Mesendoderm (in vitro differentiated cells): Measurements from ENCODE around the gene PRPF39.

Experiments
- DNase-seq: peaks from one replicate; pipeline ENCODE4 v3.0.0; 2013
- H2AK5ac ChIP-seq: 2 replicates; pipeline ENCODE4 v1.6.1; 2013; ENCODE audit warnings: low read length, inconsistent platforms
- H2BK120ac ChIP-seq: 2 replicates; pipeline ENCODE4 v1.6.1; 2013; ENCODE audit warnings: low read depth, mild to moderate bottlenecking, low read length, moderate library complexity, mixed read lengths
- H2BK15ac ChIP-seq: replicated peaks from 2 replicates; pipeline ENCODE4 v1.6.1; 2013; ENCODE audit warnings: low read depth, mild to moderate bottlenecking, moderate library complexity
- H2BK5ac ChIP-seq: 2 replicates; pipeline ENCODE4 v1.6.1; 2013; ENCODE audit warnings: low read length, inconsistent platforms
- H3K18ac ChIP-seq: 2 replicates; pipeline ENCODE4 v1.6.1; 2013; ENCODE audit warnings: mild to moderate bottlenecking, low read length, mixed read lengths
- H3K23ac ChIP-seq: one replicate; pipeline ENCODE4 v1.6.1; 2013; ENCODE audit warnings: low read length
- H3K27ac ChIP-seq: 2 replicates; pipeline ENCODE4 v1.5.1; 2013; ENCODE audit warnings: low read depth, mild to moderate bottlenecking, inconsistent platforms, low read length, moderate library complexity
- H3K27me3 ChIP-seq: 2 replicates; pipeline ENCODE4 v1.6.1; 2013; ENCODE audit warnings: low read length, control low read depth, mild to moderate bottlenecking, inconsistent platforms; ENCODE audit not compliant: insufficient read depth, poor library complexity
- H3K36me3 ChIP-seq: 2 replicates; pipeline ENCODE4 v1.6.1; 2013; ENCODE audit warnings: low read length, inconsistent platforms; ENCODE audit not compliant: control insufficient read depth, insufficient read depth
- H3K4ac ChIP-seq: one replicate; pipeline ENCODE4 v1.6.1; 2013; ENCODE audit warnings: low read depth, mild to moderate bottlenecking, low read length, moderate library complexity
- H3K4me1 ChIP-seq: 2 replicates; pipeline ENCODE4 v1.6.1; 2013; ENCODE audit warnings: low read depth, low read length, inconsistent platforms; ENCODE audit not compliant: control insufficient read depth
- H3K4me2 ChIP-seq: 2 replicates; pipeline ENCODE4 v1.6.1; 2013; ENCODE audit warnings: low read length
- H3K4me3 ChIP-seq: 2 replicates; pipeline ENCODE4 v1.5.1; 2013; ENCODE audit warnings: mild to moderate bottlenecking, low read length
- H3K56ac ChIP-seq: one replicate; pipeline ENCODE4 v1.6.1; 2013; ENCODE audit warnings: low read length
- H3K79me1 ChIP-seq: 2 replicates; pipeline ENCODE4 v1.6.1; 2013; ENCODE audit warnings: low read length, inconsistent platforms
- H3K79me2 ChIP-seq: 2 replicates; pipeline ENCODE4 v1.6.1; 2013; ENCODE audit warnings: mild to moderate bottlenecking, low read length; ENCODE audit not compliant: control insufficient read depth, insufficient read depth
- H3K9ac ChIP-seq: 2 replicates; pipeline ENCODE4 v1.6.1; 2013; ENCODE audit warnings: low read length, inconsistent platforms
- H4K5ac ChIP-seq: one replicate; pipeline ENCODE4 v1.6.1; 2013; ENCODE audit warnings: low read length
- H4K8ac ChIP-seq: one replicate; pipeline ENCODE4 v1.6.1; 2013; ENCODE audit warnings: low read depth, mild to moderate bottlenecking, control low read depth, low read length, moderate library complexity
- whole genome bisulfite sequencing: extraction: QIAGEN DNeasy Blood & Tissue Kit; methylation state at CpG from one replicate; pipeline ENCODE4 v1.1.7; 2013; ENCODE audit warnings: low lambda C conversion rate, missing lambda C conversion rate; ENCODE audit not compliant: insufficient coverage; ENCODE audit errors: extremely low coverage; 5-methylcytosine and 5-hydroxymethylcytosine counted together

Gene PRPF39

GRCh38 chr14:45041641-45042040, 42.3 kb upstream of the PRPF39 start:
- no peak for DNase-seq
- H3K27ac ChIP-seq = no peak overlapping the region
- no peak overlapping the region for H2BK15ac ChIP-seq
- H3K18ac ChIP-seq = no peak overlapping the region
- H3K4me1 ChIP-seq = no peaks in the 10 kb centered on the region
- no CpG with 5 or more reads among the region's 5 CpGs for WGBS
- H3K9ac ChIP-seq = no peak overlapping the region
- H3K23ac ChIP-seq = no peak overlapping the region
- H3K4me3 ChIP-seq = no peak overlapping the region
- H2AK5ac ChIP-seq = no peak overlapping the region
- H2BK120ac ChIP-seq = no peak overlapping the region
- H3K79me1 ChIP-seq = no peaks in the 10 kb centered on the region
- H3K36me3 ChIP-seq = no peaks in the 10 kb centered on the region
- H3K4ac ChIP-seq = no peak overlapping the region
- H4K5ac ChIP-seq = no peak overlapping the region
- H3K79me2 ChIP-seq = no peaks in the 10 kb centered on the region
- H4K8ac ChIP-seq = no peak overlapping the region
- H3K56ac ChIP-seq = no peak overlapping the region
- H2BK5ac ChIP-seq = no peak overlapping the region
- no peak overlapping the region for H3K4me2 ChIP-seq
- H3K27me3 ChIP-seq = no peaks in the 10 kb centered on the region

GRCh38 chr14:45044638-45045037, 39.3 kb upstream of the PRPF39 start:
- no peak overlapping the region for H3K9ac ChIP-seq
- H2AK5ac ChIP-seq = no peak overlapping the region
- H3K27ac ChIP-seq = no peak overlapping the region
- no peak overlapping the region for H4K8ac ChIP-seq
- no peak overlapping the region for H3K23ac ChIP-seq
- no peak overlapping the region for H2BK120ac ChIP-seq
- no peak overlapping the region for H3K4ac ChIP-seq
- no peak overlapping the region for H3K18ac ChIP-seq
- DNase-seq = no peak
- no peak overlapping the region for H3K56ac ChIP-seq
- no peaks in the 10 kb centered on the region for H3K27me3 ChIP-seq
- no peaks in the 10 kb centered on the region for H3K4me1 ChIP-seq
- H3K4me3 ChIP-seq = no peak overlapping the region
- no peak overlapping the region for H4K5ac ChIP-seq
- H3K79me2 ChIP-seq = no peaks in the 10 kb centered on the region
- no peaks in the 10 kb centered on the region for H3K79me1 ChIP-seq
- no peaks in the 10 kb centered on the region for H3K36me3 ChIP-seq
- WGBS = no CpG with 5 or more reads among the region's 5 CpGs
- no peak overlapping the region for H2BK5ac ChIP-seq
- H2BK15ac ChIP-seq = no peak overlapping the region
- no peak overlapping the region for H3K4me2 ChIP-seq

GRCh38 chr14:45048385-45048784, 35.5 kb upstream of the PRPF39 start:
- Histone ChIP-seq H2AK5ac (no peak overlapping the region), H3K56ac (no peak overlapping the region), H3K4me2 (no peak overlapping the region), H3K27me3 (no peaks in the 10 kb centered on the region), H3K9ac (no peak overlapping the region), H3K36me3 (peaks cover 2% of the 10 kb centered on the region), H4K8ac (no peak overlapping the region), H3K23ac (no peak overlapping the region), H3K79me2 (no peaks in the 10 kb centered on the region), H3K4me1 (no peaks in the 10 kb centered on the region), H3K18ac (no peak overlapping the region), H3K4ac (no peak overlapping the region), H2BK5ac (no peak overlapping the region), H3K27ac (no peak overlapping the region), H4K5ac (no peak overlapping the region), H2BK15ac (no peak overlapping the region), H3K4me3 (no peak overlapping the region), H3K79me1 (no peaks in the 10 kb centered on the region), H2BK120ac (no peak overlapping the region)
- no CpG with 5 or more reads among the region's 2 CpGs for WGBS
- DNase-seq = no peak

DNA sequence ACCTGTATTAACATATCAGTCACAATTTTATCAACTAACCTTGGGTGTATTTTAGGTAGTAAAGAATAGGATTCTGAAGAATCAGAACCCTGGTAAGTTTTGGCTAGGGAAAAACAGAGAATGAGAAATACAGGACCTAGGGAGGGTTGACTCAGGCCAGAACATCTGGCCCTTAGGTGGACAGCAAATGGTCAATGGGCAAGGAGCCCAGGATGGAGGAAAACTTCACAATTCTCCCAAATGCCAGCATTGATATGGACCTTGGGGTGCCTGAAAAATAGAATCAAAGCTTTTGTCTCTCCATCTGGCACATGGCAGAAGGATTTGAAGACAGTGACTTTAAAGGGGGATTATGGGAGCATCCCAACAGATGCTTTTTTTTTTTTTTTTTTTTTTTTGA, 32.7 kb upstream of the PRPF39 start:
- Histone ChIP-seq H3K4me2 (no peak overlapping the region), H2BK120ac (no peak overlapping the region), H3K18ac (no peak overlapping the region), H3K4me1 (no peaks in the 10 kb centered on the region), H3K27ac (no peak overlapping the region), H3K27me3 (no peaks in the 10 kb centered on the region), H2AK5ac (no peak overlapping the region), H2BK15ac (no peak overlapping the region), H3K79me1 (no peaks in the 10 kb centered on the region), H3K9ac (no peak overlapping the region), H3K36me3 (peaks cover 2% of the 10 kb centered on the region), H3K56ac (no peak overlapping the region), H4K8ac (no peak overlapping the region), H3K79me2 (no peaks in the 10 kb centered on the region), H3K4me3 (no peak overlapping the region), H2BK5ac (no peak overlapping the region), H3K4ac (no peak overlapping the region), H3K23ac (no peak overlapping the region), H4K5ac (no peak overlapping the region)
- DNase-seq = no peak

DNA sequence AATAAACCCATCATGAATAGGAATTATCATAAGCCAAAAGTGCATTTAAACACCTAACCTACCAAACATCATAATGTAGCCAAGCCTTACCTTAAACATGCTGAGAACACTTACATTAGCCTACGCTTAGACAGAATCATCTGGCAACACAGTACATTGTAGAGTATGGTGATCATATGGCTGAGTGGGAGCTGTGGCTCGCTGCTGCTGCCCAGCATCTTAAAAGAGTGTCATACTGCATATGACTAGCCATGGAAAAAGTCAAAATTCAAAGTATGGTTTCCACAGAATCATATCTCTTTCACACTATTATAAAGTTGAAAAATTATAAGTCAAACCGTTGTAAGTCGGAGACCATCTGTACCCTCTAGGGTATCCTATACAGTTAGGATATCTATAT, 32.0 kb upstream of the PRPF39 start:
- Histone ChIP-seq H4K8ac (no peak overlapping the region), H3K79me1 (no peaks in the 10 kb centered on the region), H2AK5ac (no peak overlapping the region), H3K4me1 (no peaks in the 10 kb centered on the region), H3K27me3 (no peaks in the 10 kb centered on the region), H2BK120ac (no peak overlapping the region), H3K27ac (no peak overlapping the region), H2BK15ac (no peak overlapping the region), H3K36me3 (peaks cover 2% of the 10 kb centered on the region), H3K56ac (no peak overlapping the region), H3K4me2 (no peak overlapping the region), H3K79me2 (no peaks in the 10 kb centered on the region), H3K23ac (no peak overlapping the region), H4K5ac (no peak overlapping the region), H3K4ac (no peak overlapping the region), H3K9ac (no peak overlapping the region), H3K4me3 (no peak overlapping the region), H3K18ac (no peak overlapping the region), H2BK5ac (no peak overlapping the region)
- no peak for DNase-seq
- no CpG with 5 or more reads among the region's 4 CpGs for WGBS

DNA sequence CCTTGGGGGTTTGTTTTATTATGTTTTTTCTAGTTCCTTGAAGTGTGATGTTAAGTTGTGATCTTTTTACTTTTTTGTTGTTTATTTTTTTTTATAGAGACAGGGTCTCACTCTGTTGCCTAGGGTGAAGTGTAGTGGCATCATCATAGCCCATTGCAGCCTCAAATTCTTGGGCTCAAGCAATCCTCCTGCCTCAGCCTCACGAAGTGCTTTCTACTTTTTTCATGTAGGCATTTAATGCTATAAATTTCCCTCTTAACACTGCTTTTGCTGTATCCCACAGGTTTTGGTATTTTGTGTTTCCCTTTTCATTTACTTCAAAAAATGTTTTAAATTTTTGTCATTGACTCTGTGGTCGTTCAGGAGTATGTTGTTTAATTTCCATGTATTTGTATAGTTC, 26.6 kb upstream of the PRPF39 start:
- Histone ChIP-seq H3K4me1 (no peaks in the 10 kb centered on the region), H4K8ac (no peak overlapping the region), H3K18ac (no peak overlapping the region), H3K79me1 (no peaks in the 10 kb centered on the region), H3K23ac (no peak overlapping the region), H2BK15ac (no peak overlapping the region), H2AK5ac (no peak overlapping the region), H3K9ac (no peak overlapping the region), H3K4ac (no peak overlapping the region), H3K4me3 (no peak overlapping the region), H2BK5ac (no peak overlapping the region), H3K36me3 (no peaks in the 10 kb centered on the region), H3K27me3 (no peaks in the 10 kb centered on the region), H3K4me2 (no peak overlapping the region), H4K5ac (no peak overlapping the region), H2BK120ac (no peak overlapping the region), H3K56ac (no peak overlapping the region), H3K27ac (no peak overlapping the region), H3K79me2 (no peaks in the 10 kb centered on the region)
- no peak for DNase-seq
- no CpG with 5 or more reads among the region's 2 CpGs for WGBS
